Prostate gland (tissue), 2 donors: ENCODE measurements around the gene RHBDL1. TPM values are rescaled to one million over a fixed set of nuclear protein-coding genes. Genes with fewer than 3 reads are reported as not detected.

ENCODE experiments used
- DNase-seq: peaks from one replicate; pipeline ENCODE4 v3.0.0-alpha.2; 2019; ENCODE audit warnings: low spot score
- H3K27ac ChIP-seq, 2 donors: fragments of 200-600 bp; sonication (generic); 2 replicates each; pipeline ENCODE4 v1.5.1; 2017 to 2019
- H3K27me3 ChIP-seq: fragments of 200-600 bp; sonication (generic); replicated peaks from 2 replicates; pipeline ENCODE4 v1.5.1; 2019; ENCODE audit not compliant: insufficient read depth
- H3K36me3 ChIP-seq, 2 donors: fragments of 200-600 bp; sonication (generic); 1 replicate in 1 of 2; 2 replicates in 1 of 2; pipeline versions ENCODE4 v1.5.1 to v1.8.1; 2017 to 2019
- H3K4me1 ChIP-seq: fragments of 200-600 bp; sonication (generic); replicated peaks from 2 replicates; pipeline ENCODE4 v1.5.1; 2019
- H3K4me3 ChIP-seq, 2 donors: fragments of 200-600 bp; sonication (generic); 2 replicates each; pipeline ENCODE4 v1.5.1; 2017 to 2019
- H3K9me3 ChIP-seq: fragments of 200-600 bp; sonication (generic); 2 replicates; pipeline ENCODE4 v1.5.1; 2017
- CTCF ChIP-seq, 4 experiments: fragments of 200-600 bp in 2 of 4; fragments of 450-650 bp in 2 of 4; sonication (generic) in 2 of 4; IDR thresholded peaks; 1 replicate in 3 of 4; 2 replicates in 1 of 4; pipeline ENCODE4 v1.5.1; 2016 to 2019; ENCODE audit warnings: antibody characterized with exemption in 4 of 4, mild to moderate bottlenecking in 2 of 4, moderate library complexity in 2 of 4
- POLR2A ChIP-seq: fragments of 450-650 bp; IDR thresholded peaks from one replicate; pipeline ENCODE4 v1.6.1; 2016; ENCODE audit warnings: antibody characterized with exemption, mild to moderate bottlenecking
- POLR2AphosphoS5 ChIP-seq: sonication (generic); formaldehyde crosslinking; IDR thresholded peaks from one replicate; pipeline ENCODE4 v1.6.1; 2017; ENCODE audit warnings: antibody characterized with exemption
- WGBS: methylation state at CpG from one replicate; pipeline ENCODE4 v1.1.5; 2018; 5-methylcytosine and 5-hydroxymethylcytosine counted together
- intact Hi-C: fragments of 100-400 bp; cut with DNase I; formaldehyde crosslinking; loops from one replicate; pipeline ENCODE4 v1.14.2; 2022
- total RNA-seq, 2 donors: library from RNA; depleted of rRNA; stranded (reverse); fragments of >200 nt; gene quantifications; one replicate each; pipeline ENCODE4 v1.1.0, GENCODE V29; 2016

The RHBDL1 gene
- total RNA-seq, 2 donors from 2014 or later = 4.5 to 4.9 TPM

GRCh38 chr16:722835-723633, 47.6 kb downstream of the RHBDL1 start:
- Histone ChIP-seq H3K27me3 (no peaks in the 10 kb centered on the region), H3K9me3 (no peaks in the 10 kb centered on the region), H3K4me1 (peaks cover 25% of the 10 kb centered on the region), H3K4me3 (no peak overlapping the region), H3K27ac (no peak overlapping the region), H3K36me3 (no peaks in the 10 kb centered on the region)
- DNase-seq = no peak
- TF ChIP-seq CTCF (IDR thresholded peaks at IDR 0.05) = no peak
- no peak for TF ChIP-seq POLR2AphosphoS5
- no peak for TF ChIP-seq POLR2A
- 85% methylated on average over 24 of the region's 24 CpGs for WGBS
- intact Hi-C loops = no loop called here

- Histone ChIP-seq H3K4me1 (peaks cover 32% of the 10 kb centered on the region), H3K27me3 (no peaks in the 10 kb centered on the region), H3K4me3 (no peak overlapping the region), H3K9me3 (no peaks in the 10 kb centered on the region), H3K27ac (no peak overlapping the region), H3K36me3 (no peaks in the 10 kb centered on the region)
- no peak for DNase-seq
- intact Hi-C loops = no loop called here
- WGBS = 83% methylated on average over 9 of the region's 9 CpGs
- TF ChIP-seq POLR2A (no peak), CTCF (IDR thresholded peaks at IDR 0.05) (no peak), POLR2AphosphoS5 (no peak)
Measured at GRCh38 chr16:723695-724094, 48.2 kb downstream of the RHBDL1 start.

GRCh38 chr16:724188-725040, 48.9 kb downstream of the RHBDL1 start:
- Histone ChIP-seq H3K4me3 (no peak overlapping the region), H3K9me3 (no peaks in the 10 kb centered on the region), H3K4me1 (peaks cover 33% of the 10 kb centered on the region), H3K36me3 (no peaks in the 10 kb centered on the region), H3K27me3 (no peaks in the 10 kb centered on the region), H3K27ac (no peak overlapping the region)
- no peak for DNase-seq
- TF ChIP-seq POLR2AphosphoS5 (no peak), CTCF (IDR thresholded peaks at IDR 0.05) (no peak), POLR2A (no peak)
- 82% methylated on average over 24 of the region's 29 CpGs for WGBS
- intact Hi-C loops = no loop called here

GRCh38 chr16:725041-725376, 49.5 kb downstream of the RHBDL1 start:
- Histone ChIP-seq H3K4me1 (peaks cover 30% of the 10 kb centered on the region), H3K27me3 (no peaks in the 10 kb centered on the region)
- WGBS = no CpG with 5 or more reads among the region's 7 CpGs

More at GRCh38 chr16:725041-725376, 49.5 kb downstream of the RHBDL1 start:
- intact Hi-C loops = no loop called here
- TF ChIP-seq CTCF (IDR thresholded peaks at IDR 0.05) (no peak), POLR2A (no peak), POLR2AphosphoS5 (no peak)
- Histone ChIP-seq H3K27ac (no peak overlapping the region), H3K4me3 (no peak overlapping the region), H3K36me3 (no peaks in the 10 kb centered on the region), H3K9me3 (no peaks in the 10 kb centered on the region)
- no peak for DNase-seq
